ENCODE measurements around the gene GALNTL6.

GRCh38 chr4:171851295-171851694 is 38.1 kb downstream of the GALNTL6 start:
- TF ChIP-seq CTCF (IDR thresholded peaks at IDR 0.05; ENCODE audit: extremely low read depth in 1 of 2, insufficient read depth in 1 of 2, low read depth in 1 of 2, low read length in 2 of 2) (no peak), POLR2AphosphoS5 (IDR thresholded peaks at IDR 0.05; ENCODE audit: insufficient read depth, low read depth, low read length) (no peak), POLR2A (IDR thresholded peaks at IDR 0.05; ENCODE audit: low read depth, low read length) (no peak), EZH2 (IDR thresholded peaks at IDR 0.05; ENCODE audit: borderline replicate concordance, low read depth, low read length, severe bottlenecking) (no peak), FOS (IDR thresholded peaks at IDR 0.05; ENCODE audit: borderline replicate concordance, insufficient read depth, low read length) (no peak), GATA2 (IDR thresholded peaks at IDR 0.05; ENCODE audit: insufficient read depth, insufficient read length, low read depth, low read length) (no peak), MAX (IDR thresholded peaks at IDR 0.05; ENCODE audit: insufficient read depth, insufficient read length) (no peak), MYC (IDR thresholded peaks at IDR 0.05; ENCODE audit: low read depth, low read length) (no peak), JUN (IDR thresholded peaks at IDR 0.05; ENCODE audit: borderline replicate concordance, insufficient read depth, insufficient read length, low read depth) (no peak)

Data from endothelial cell of umbilical vein (primary cell).